Heart right ventricle (tissue), 16 donors: ENCODE data around the gene DAB2IP. TPM values are rescaled to one million over a fixed set of nuclear protein-coding genes. Genes with fewer than 3 reads are reported as not detected.

Experiments used
- ATAC-seq, 8 donors: fragments of 200-7000 bp; cut with Tn5 transposase; one replicate each; pipeline ENCODE4 v1.9.1; 2020; ENCODE audit warnings: mild to moderate bottlenecking in 8 of 8, moderate library complexity in 8 of 8, moderate number of reproducible peaks in 1 of 8
- DNase-seq, 2 donors: peaks; one replicate each; pipeline ENCODE4 v3.0.0-alpha.2; 2020
- H3K27ac ChIP-seq, 10 donors: fragments of 200-600 bp; sonication (generic) in 2 of 10; one replicate each; pipeline versions ENCODE4 v1.5.0 to v1.8.0; 2020 to 2022; ENCODE audit warnings: mild to moderate bottlenecking in 3 of 10
- H3K27me3 ChIP-seq, 7 donors: fragments of 200-600 bp; one replicate each; pipeline ENCODE4 v1.8.0; 2021 to 2022; ENCODE audit warnings: mild to moderate bottlenecking in 2 of 7
- H3K36me3 ChIP-seq, 9 donors: fragments of 200-600 bp; sonication (generic) in 1 of 9; one replicate each; pipeline versions ENCODE4 v1.5.0 to v1.8.0; 2020 to 2022; ENCODE audit warnings: mild to moderate bottlenecking in 2 of 9
- H3K4me1 ChIP-seq, 9 donors: fragments of 200-600 bp; sonication (generic) in 1 of 9; one replicate each; pipeline versions ENCODE4 v1.5.0 to v1.8.0; 2020 to 2022; ENCODE audit warnings: mild to moderate bottlenecking in 4 of 9
- H3K4me3 ChIP-seq, 10 donors: fragments of 200-600 bp; sonication (generic) in 2 of 10; one replicate each; pipeline versions ENCODE4 v1.5.0 to v1.8.0; 2020 to 2022; ENCODE audit warnings: mild to moderate bottlenecking in 7 of 10, moderate library complexity in 2 of 10
- H3K9me3 ChIP-seq, 11 donors: fragments of 200-600 bp in 10 of 11; sonication (generic) in 2 of 11; one replicate each; pipeline versions ENCODE4 v1.5.0 to v1.8.0; 2013 to 2022; ENCODE audit warnings: mild to moderate bottlenecking in 2 of 11, control low read depth in 1 of 11, moderate library complexity in 1 of 11
- CTCF ChIP-seq, 9 donors: fragments of 200-600 bp; sonication (generic) in 2 of 9; IDR thresholded peaks; one replicate each; pipeline versions ENCODE4 v1.5.0 to v1.8.0; 2021 to 2022; ENCODE audit warnings: antibody characterized with exemption in 9 of 9, mild to moderate bottlenecking in 5 of 9, moderate library complexity in 1 of 9
- WGBS, 2 donors: extraction: QIAGEN DNeasy Blood & Tissue Kit; methylation state at CpG; one replicate each; pipeline ENCODE4 v1.1.7; 2013; ENCODE audit warnings: inconsistent platforms in 1 of 2; 5-methylcytosine and 5-hydroxymethylcytosine counted together
- intact Hi-C, 10 donors: fragments of 100-400 bp; cut with DNase I; formaldehyde crosslinking; loops; one replicate each; pipeline versions ENCODE4 v1.11.1 to v1.14.2; 2022
- polyA plus RNA-seq, 2 donors: library from polyadenylated mRNA; stranded (reverse); fragments of 200-250 nt; gene quantifications; one replicate each; pipeline ENCODE4 v1.2.3, GENCODE V29; 2013
- total RNA-seq, 10 donors: library from RNA; stranded (reverse); fragmentation: NEBNext Ultra II Directional in 3 of 10; extraction: Animal tissue kit (Norgen Biotek cat#: 25700) in 3 of 10; gene quantifications; one replicate each; pipeline versions ENCODE4 v1.2.1 to v1.2.4, GENCODE V29; 2021 to 2023
- donor health status: Arrhythmogenic right ventricular cardiomyopathy.
- donor health status: ischemic (EF 13 %, LVEDD 7.1; RV severe dilation, severe dysfunction).
- donor health status: healthy with polysubstance abuse.
- donor health status: DM: no; HTN: yes; CAD: no.
- donor health status: DM: no; HTN: no; CAD: no.
- donor health status: ischemic (EF 25% LVEDD 6.9; RV normal size, moderate dysfunction).
- donor health status: ischemic (EF 25% LVEDD 5.7; RV mildly dilated, moderate dysfunction).
- donor health status: healthy.
- donor health status: DM: yes; HTN: yes; CAD: no.
- donor health status: Ischemic cardiomyopathy.
- donor health status: ischemic (EF 35%, LVEDD 5.7; RV mildly dilated, moderate dysfunction).
- donor health status: nonischemic (EF 11% LVEDD 7.7; RV severe dilation, severe dysfunction).
- donor health status: DM: yes; HTN: yes; CAD: no.
- donor health status: PGD.
- donor health status: ischemic (EF 29% LVEDD 5.4; RV normal size, mild dysfunction).
- donor health status: nonischemic (EF 23%, LVEDD 6.1; RV moderate dilation, normal function).

The DAB2IP gene
- total and polyA plus RNA-seq, 12 donors: 18.1 to 71.1 (median 52.8) TPM

- DNase-seq (peak; percentile 51 to 78), ATAC-seq (peak; percentile 56 to 80 (median 68))
- intact Hi-C loops: loop anchor here in 9 of 10 donors (1.0 to 10.0 kb wide), 10 partner anchors 45 to 306 kb away; no protein-coding TSS in a partner anchor
- TF ChIP-seq CTCF (IDR thresholded peaks at IDR 0.05): peak; percentile 73 to 90 (median 84)
- peaks cover 12 to 73% (median 35%) of the 10 kb centered on the region in 9 donors for H3K4me1 ChIP-seq
- peak overlapping the region in 4 of 10 donors; percentile 9 to 24 (median 16) for H3K27ac ChIP-seq
- 61 to 68% methylated on average over 3 of the region's 3 CpGs for WGBS, 2 donors
- no peaks in the 10 kb centered on the region for H3K27me3 ChIP-seq
- H3K36me3 ChIP-seq: peaks cover 0 to 34% (median under 1%) of the 10 kb centered on the region in 9 donors
- no peaks in the 10 kb centered on the region for H3K9me3 ChIP-seq
- H3K4me3 ChIP-seq: no peak overlapping the region
These were observed 35.6 kb downstream of the DAB2IP start for GRCh38 chr9:121686930-121687541.

- intact Hi-C loops: loop anchor here in 8 of 10 donors (5.0 to 10.0 kb wide), 7 partner anchors 46 to 304 kb away; no protein-coding TSS in a partner anchor
- H3K4me3 ChIP-seq: no peak overlapping the region
- H3K4me1 ChIP-seq: peaks cover 16 to 73% (median 47%) of the 10 kb centered on the region in 9 donors
- no peak for ATAC-seq
- no peaks in the 10 kb centered on the region for H3K9me3 ChIP-seq
- TF ChIP-seq CTCF (IDR thresholded peaks at IDR 0.05): no peak
- H3K36me3 ChIP-seq: peaks cover 0 to 23% (median 0%) of the 10 kb centered on the region in 9 donors
- H3K27me3 ChIP-seq: no peaks in the 10 kb centered on the region
- DNase-seq: no peak
- H3K27ac ChIP-seq: no peak overlapping the region
- WGBS, 2 donors: 82 to 85% methylated on average over 12 of the region's 12 CpGs
These were observed 36.8 kb downstream of the DAB2IP start for GRCh38 chr9:121688146-121688680.

GRCh38 chr9:121688681-121689080 lies 37.2 kb downstream of the DAB2IP start:
- H3K4me1 ChIP-seq: peaks cover 16 to 73% (median 49%) of the 10 kb centered on the region in 9 donors
- H3K27me3 ChIP-seq: no peaks in the 10 kb centered on the region
- TF ChIP-seq CTCF (IDR thresholded peaks at IDR 0.05): no peak
- peaks cover 0 to 23% (median 0%) of the 10 kb centered on the region in 9 donors for H3K36me3 ChIP-seq
- intact Hi-C loops: loop anchor here in 8 of 10 donors (5.0 to 10.0 kb wide), 7 partner anchors 46 to 304 kb away; no protein-coding TSS in a partner anchor
- no peak overlapping the region for H3K4me3 ChIP-seq
- 96 to 98% methylated on average over 7 of the region's 7 CpGs for WGBS, 2 donors
- no peaks in the 10 kb centered on the region for H3K9me3 ChIP-seq
- H3K27ac ChIP-seq: no peak overlapping the region
- DNase-seq: no peak
- no peak for ATAC-seq

- H3K9me3 ChIP-seq: no peaks in the 10 kb centered on the region
- peaks cover 16 to 69% (median 46%) of the 10 kb centered on the region in 9 donors for H3K4me1 ChIP-seq
- peaks cover 0 to 19% (median 0%) of the 10 kb centered on the region in 9 donors for H3K36me3 ChIP-seq
- no peaks in the 10 kb centered on the region for H3K27me3 ChIP-seq
- H3K4me3 ChIP-seq: no peak overlapping the region
- DNase-seq: no peak
- intact Hi-C loops: loop anchor here (5.0 to 10.0 kb wide), 9 partner anchors 47 to 303 kb away; no protein-coding TSS in a partner anchor
- no peak for TF ChIP-seq CTCF (IDR thresholded peaks at IDR 0.05)
- ATAC-seq: no peak
- peak overlapping the region in 2 of 10 donors; percentile 19 to 65 for H3K27ac ChIP-seq
- 90 to 92% methylated on average over 9 of the region's 9 CpGs for WGBS, 2 donors
These were observed 38.2 kb downstream of the DAB2IP start for GRCh38 chr9:121689461-121690157.
